Endothelial cell of umbilical vein (primary cell): ENCODE results near the gene ABT1. TPM values are rescaled to one million over a fixed set of nuclear protein-coding genes. Genes with fewer than 3 reads are reported as not detected.

Source experiments
- BruUV-seq: library from RNA; stranded (reverse); fragments of 400-500 nt; replicated peaks from 2 replicates; lab custom pipeline; 2021; lab: Mats Ljungman, UMichigan
- CTCF ChIA-PET: fragments of 300-600, 350-600 bp; sonication (Branson Sonifier 250); formaldehyde crosslinking; loops from one replicate; lab custom pipeline; 2021; ENCODE audit warnings: antibody characterized with exemption, inconsistent platforms; lab: Charles Lee
- POLR2A ChIA-PET: fragments of 300-600, 350-600 bp; sonication (Branson Sonifier 250); formaldehyde crosslinking; loops from one replicate; lab custom pipeline; 2021; ENCODE audit warnings: antibody characterized with exemption, inconsistent platforms; lab: Charles Lee
- DNase-seq: peaks from one replicate; pipeline ENCODE4 v3.0.0-alpha.2; 2011; ENCODE audit warnings: low read depth, low spot score
- FAIRE-seq: peaks from 2 replicates; lab custom pipeline; 2011; peaks lifted over from hg19 to GRCh38; lab: Jason Lieb, UNC
- H2AFZ ChIP-seq: 2 replicates; pipeline ENCODE4 v1.6.0; 2012; ENCODE audit warnings: low read depth, low read length, control low read depth, inconsistent platforms
- H3K27ac ChIP-seq: 2 replicates; pipeline ENCODE4 v1.5.1; 2011; ENCODE audit warnings: low read depth, mild to moderate bottlenecking, control low read depth, low read length, moderate library complexity; ENCODE audit not compliant: insufficient read depth
- H3K27me3 ChIP-seq, 2 experiments: 2 replicates each; pipeline versions ENCODE4 v1.6.0 to v1.6.1; 2011; ENCODE audit warnings: low read length in 2 of 2, mixed read lengths in 1 of 2; ENCODE audit not compliant: control insufficient read depth in 2 of 2, insufficient read depth in 2 of 2
- H3K36me3 ChIP-seq, 2 experiments: 2 replicates in 1 of 2; 3 replicates in 1 of 2; pipeline ENCODE4 v1.5.1; 2011; ENCODE audit warnings: low read length in 2 of 2, mild to moderate bottlenecking in 1 of 2, moderate library complexity in 1 of 2; ENCODE audit not compliant: control insufficient read depth in 2 of 2, insufficient read depth in 2 of 2; ENCODE audit errors: extremely low read depth in 1 of 2
- H3K4me1 ChIP-seq: 3 replicates; pipeline ENCODE4 v1.5.1; 2011; ENCODE audit warnings: mild to moderate bottlenecking, low read length; ENCODE audit not compliant: control insufficient read depth, insufficient read depth; ENCODE audit errors: extremely low read depth
- H3K4me2 ChIP-seq: 2 replicates; pipeline ENCODE4 v1.6.1; 2011; ENCODE audit warnings: low read length, control low read depth, mixed read lengths; ENCODE audit not compliant: insufficient read depth
- H3K4me3 ChIP-seq, 3 experiments: fragments of 200-600 bp in 1 of 3; sonication (generic), shearing (Covaris generic) in 1 of 3; replicated peaks in 1 of 3; 2 replicates each; pipeline ENCODE4 v1.5.1; 2011 to 2016; ENCODE audit warnings: control low read depth in 3 of 3, low read length in 3 of 3, mild to moderate bottlenecking in 2 of 3, inconsistent platforms in 1 of 3, low read depth in 1 of 3, moderate library complexity in 1 of 3; ENCODE audit not compliant: insufficient read depth in 1 of 3
- H3K79me2 ChIP-seq: 2 replicates; pipeline ENCODE4 v1.6.0; 2012; ENCODE audit warnings: low read length, inconsistent platforms; ENCODE audit not compliant: control insufficient read depth, insufficient read depth
- H3K9ac ChIP-seq: replicated peaks from 2 replicates; pipeline ENCODE3; 2011; ENCODE audit warnings: low read length, control low read depth; ENCODE audit not compliant: insufficient read depth; ENCODE audit errors: extremely low read depth
- H3K9me1 ChIP-seq: replicated peaks from 3 replicates; pipeline ENCODE4 v1.6.0; 2011; ENCODE audit warnings: mild to moderate bottlenecking, low read length; ENCODE audit not compliant: control insufficient read depth, insufficient read depth; ENCODE audit errors: extremely low read depth
- H3K9me3 ChIP-seq: replicated peaks from 2 replicates; pipeline ENCODE4 v1.5.1; 2012; ENCODE audit warnings: low read length, inconsistent platforms; ENCODE audit not compliant: control insufficient read depth, insufficient read depth
- H4K20me1 ChIP-seq: replicated peaks from 2 replicates; pipeline ENCODE3; 2011; ENCODE audit warnings: mild to moderate bottlenecking, low read length; ENCODE audit not compliant: control insufficient read depth, insufficient read depth; ENCODE audit errors: extremely low read depth
- CTCF ChIP-seq, 2 donors: IDR thresholded peaks; 1 replicate in 1 of 2; 2 replicates in 1 of 2; pipeline ENCODE4 v1.5.1; 2011; ENCODE audit warnings: low read length in 2 of 2, mild to moderate bottlenecking in 2 of 2, moderate library complexity in 2 of 2, control low read depth in 1 of 2, inconsistent platforms in 1 of 2, low read depth in 1 of 2; ENCODE audit not compliant: insufficient read depth in 1 of 2; ENCODE audit errors: extremely low read depth in 1 of 2
- EZH2 ChIP-seq: IDR thresholded peaks from 2 replicates; pipeline ENCODE4 v1.6.1; 2012; ENCODE audit warnings: borderline replicate concordance, low read depth, mild to moderate bottlenecking, moderate library complexity, low read length, inconsistent platforms; ENCODE audit not compliant: severe bottlenecking
- FOS ChIP-seq: IDR thresholded peaks from 2 replicates; pipeline ENCODE4 v1.6.1; 2011; ENCODE audit warnings: mild to moderate bottlenecking, low read length, moderate library complexity, borderline replicate concordance; ENCODE audit not compliant: insufficient read depth
- GATA2 ChIP-seq: IDR thresholded peaks from 2 replicates; pipeline ENCODE4 v1.7.0; 2011; ENCODE audit warnings: low read depth, mild to moderate bottlenecking, moderate library complexity, mixed read lengths, low read length; ENCODE audit not compliant: insufficient read length, insufficient read depth
- JUN ChIP-seq: IDR thresholded peaks from 2 replicates; pipeline ENCODE4 v1.6.1; 2011; ENCODE audit warnings: borderline replicate concordance, low read depth; ENCODE audit not compliant: insufficient read length, insufficient read depth
- MAX ChIP-seq: IDR thresholded peaks from 2 replicates; pipeline ENCODE4 v1.6.1; 2011; ENCODE audit not compliant: insufficient read depth, insufficient read length
- MYC ChIP-seq: IDR thresholded peaks from one replicate; pipeline ENCODE4 v1.6.1; 2011; ENCODE audit warnings: mild to moderate bottlenecking, low read depth, low read length
- POLR2A ChIP-seq: IDR thresholded peaks from 2 replicates; pipeline ENCODE4 v1.6.1; 2012; ENCODE audit warnings: low read depth, mild to moderate bottlenecking, control low read depth, low read length
- POLR2AphosphoS5 ChIP-seq: IDR thresholded peaks from 2 replicates; pipeline ENCODE4 v1.6.1; 2012; ENCODE audit warnings: low read depth, mild to moderate bottlenecking, control low read depth, low read length, moderate library complexity; ENCODE audit not compliant: insufficient read depth
- dilution Hi-C: fragments of 300-500 bp; cut with MboI; formaldehyde crosslinking; loops from one replicate; pipeline ENCODE4 v1.15.0; 2019; ENCODE audit warnings: low sequenced_read_pairs; ENCODE audit not compliant: extremely low pct_ligation_motif_present
- intact Hi-C: fragments of 100-400 bp; cut with micrococcal nuclease; formaldehyde crosslinking; loops from one replicate; pipeline ENCODE4 v1.10.0; 2022
- polyA plus RNA-seq, 4 experiments: library from polyadenylated mRNA; depleted of rRNA in 3 of 4; stranded (reverse) in 3 of 4; unstranded in 1 of 4; fragments of >200 nt; gene quantifications; 2 replicates each; pipeline versions ENCODE4 v1.2.1 to v1.2.3, GENCODE V29; 2011 to 2012; ENCODE audit warnings: missing spikeins in 1 of 4
- total RNA-seq: library from RNA; stranded (reverse); gene quantifications from 2 replicates; pipeline ENCODE4 v1.2.3, GENCODE V29; 2021

Gene ABT1
- total and polyA plus RNA-seq, 2 donors (not counting 3 experiments of a cell fraction or from before 2014, with no cell fraction given): 20.1 to 22.2 TPM

DNA sequence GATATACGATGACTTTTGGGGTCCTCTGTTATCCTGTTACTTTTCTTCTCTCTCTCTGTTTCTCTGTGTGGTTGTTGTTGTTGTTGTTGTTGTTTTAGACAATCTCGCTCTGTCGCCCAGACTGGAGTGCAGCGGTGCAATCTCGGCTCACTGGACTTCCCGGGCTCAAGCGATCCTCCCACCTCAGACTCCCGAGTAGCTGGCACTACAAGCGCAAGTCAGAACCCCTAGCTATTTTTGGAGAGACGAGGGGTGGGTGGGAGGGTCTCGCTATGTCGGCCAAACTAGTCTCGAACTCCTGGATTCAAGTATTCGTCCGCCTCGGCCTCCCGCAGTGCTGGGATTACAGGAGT is 19.1 kb upstream of the ABT1 start:
- Histone ChIP-seq H3K9me3 (no peaks in the 10 kb centered on the region), H3K4me1 (peaks cover 8% of the 10 kb centered on the region), H3K9me1 (no peaks in the 10 kb centered on the region), H2AFZ (peak overlapping the region; percentile 90), H3K27me3 (peaks cover 14 to 19% of the 10 kb centered on the region in 2 experiments), H3K9ac (no peak overlapping the region), H3K4me2 (peak overlapping the region; percentile 79), H3K27ac (no peak overlapping the region), H3K79me2 (no peaks in the 10 kb centered on the region), H4K20me1 (no peaks in the 10 kb centered on the region), H3K36me3 (no peaks in the 10 kb centered on the region), H3K4me3 (peak overlapping the region; percentile 23 to 57 (median 32))
- intact Hi-C loops (loop anchor here (10.0 kb wide), 1 partner anchor 897 kb away; the partner anchor contains the start of gene ZNF184), dilution Hi-C loops (no loop called here)
- TF ChIP-seq MYC (no peak), MAX (no peak), POLR2A (no peak), CTCF (IDR thresholded peaks at IDR 0.05; ENCODE audit: extremely low read depth in 1 of 2, insufficient read depth in 1 of 2, low read depth in 1 of 2, low read length in 2 of 2) (no peak), POLR2AphosphoS5 (no peak), EZH2 (no peak), FOS (no peak), GATA2 (no peak), JUN (no peak)
- no TSS peak for BruUV-seq
- ChIA-PET CTCF (interaction anchor here (1.1 to 14.8 kb wide), 5 partner anchors 11 to 501 kb away, joined by 3 to 359 read pairs (median 5); partner anchors contain the start of gene ABT1), POLR2A (interaction anchor here (0.6 kb wide), 1 partner anchor 12 kb away, joined by 8 read pairs; no protein-coding TSS in a partner anchor)
- no peak for DNase-seq
- no peak for FAIRE-seq
